ENCODE results near the gene SAXO2. TPM values are rescaled to one million over a fixed set of nuclear protein-coding genes. Genes with fewer than 3 reads are reported as not detected.
A peak's percentile ranks its signal among the peaks of the same experiment; 100 is the strongest.
"Not testable (repeated sequence)": the region's sequence is repeated elsewhere in the genome, so short reads cannot be mapped to it uniquely, and the experiment has no call there.

Gene SAXO2
- total RNA-seq, 4 donors from 2014 or later = 5.0 TPM; not detected in 3

DNA sequence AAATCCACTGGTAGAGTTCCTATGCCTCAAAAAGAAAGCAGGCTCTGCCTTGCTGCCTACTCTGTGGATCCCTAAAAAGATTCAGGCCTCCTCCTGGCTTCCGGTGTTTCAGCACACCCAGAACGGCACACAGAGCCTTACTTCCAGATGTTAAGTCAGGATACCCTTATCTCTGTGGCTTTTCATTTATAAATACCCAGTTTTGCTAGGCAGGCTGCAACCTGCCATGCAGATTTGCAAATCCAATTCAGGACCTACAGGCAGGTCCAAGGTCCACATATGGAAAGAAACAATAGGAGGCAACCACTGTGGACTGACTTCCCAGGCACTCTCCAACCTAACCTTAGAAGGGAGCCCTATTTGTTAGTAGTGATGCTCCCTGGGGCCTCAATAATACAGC lies 30.8 kb upstream of the SAXO2 start:
- Histone ChIP-seq H3K4me1 (peaks cover 0 to 7% (median 0%) of the 10 kb centered on the region in 4 donors), H3K4me3 (no peak overlapping the region), H3K36me3 (peaks cover 0 to 18% (median 0%) of the 10 kb centered on the region in 3 donors), H3K27me3 (no peaks in the 10 kb centered on the region), H3K27ac (no peak overlapping the region), H3K9me3 (no peaks in the 10 kb centered on the region)
- no peak for TF ChIP-seq POLR2A (IDR thresholded peaks at IDR 0.05)
- no peak for TF ChIP-seq CTCF (IDR thresholded peaks at IDR 0.05)
- DNase-seq = no peak

- not testable (repeated sequence) for H3K9me3 ChIP-seq, H3K4me1 ChIP-seq, H3K27me3 ChIP-seq, H3K4me3 ChIP-seq, DNase-seq, H3K27ac ChIP-seq
- H3K36me3 ChIP-seq = peaks cover 0 to 20% (median 0%) of the 10 kb centered on the region in 3 donors
These were observed 24.6 kb upstream of the SAXO2 start for GRCh38 chr15:82237944-82238534.

DNA sequence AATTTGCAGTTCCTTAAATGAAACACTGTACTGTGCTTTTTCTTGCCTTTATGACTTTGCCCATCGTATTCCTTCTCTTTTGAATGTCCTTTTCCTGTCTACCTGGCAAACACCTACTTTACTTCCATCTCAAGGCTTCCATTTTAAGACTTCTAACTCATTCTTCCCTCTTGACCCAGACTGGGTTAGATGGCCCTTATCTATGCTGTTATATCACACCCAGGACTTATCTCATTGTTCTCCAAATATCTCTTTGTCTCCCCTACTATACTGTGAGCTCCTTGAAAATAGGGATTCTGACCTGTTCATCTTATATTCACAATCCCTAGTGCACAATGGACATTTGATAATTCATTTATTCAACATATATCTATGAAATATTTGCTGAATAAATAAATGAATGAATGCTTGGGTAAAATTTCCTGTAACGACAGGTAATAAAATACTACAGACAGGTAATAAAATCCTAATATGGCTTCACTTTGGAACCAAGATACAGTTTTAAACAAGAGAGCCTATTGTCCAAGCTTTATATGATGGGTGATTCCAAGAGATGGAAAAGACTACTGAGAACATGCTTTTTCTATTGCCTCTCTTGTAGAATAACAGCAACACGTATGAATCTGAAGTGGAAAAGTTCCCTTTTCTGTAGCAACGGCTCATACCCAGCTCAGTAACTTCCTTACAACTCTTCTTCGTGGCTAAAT lies 22.8 kb upstream of the SAXO2 start:
- no peak for DNase-seq
- peaks cover 0 to 20% (median 0%) of the 10 kb centered on the region in 3 donors for H3K36me3 ChIP-seq
- H3K4me1 ChIP-seq = peaks cover 0 to 7% (median 0%) of the 10 kb centered on the region in 4 donors
- no peaks in the 10 kb centered on the region for H3K9me3 ChIP-seq
- no peak overlapping the region for H3K4me3 ChIP-seq
- no peak for TF ChIP-seq POLR2A (IDR thresholded peaks at IDR 0.05)
- TF ChIP-seq CTCF (IDR thresholded peaks at IDR 0.05) = no peak
- H3K27me3 ChIP-seq = no peaks in the 10 kb centered on the region
- H3K27ac ChIP-seq = no peak overlapping the region

DNA sequence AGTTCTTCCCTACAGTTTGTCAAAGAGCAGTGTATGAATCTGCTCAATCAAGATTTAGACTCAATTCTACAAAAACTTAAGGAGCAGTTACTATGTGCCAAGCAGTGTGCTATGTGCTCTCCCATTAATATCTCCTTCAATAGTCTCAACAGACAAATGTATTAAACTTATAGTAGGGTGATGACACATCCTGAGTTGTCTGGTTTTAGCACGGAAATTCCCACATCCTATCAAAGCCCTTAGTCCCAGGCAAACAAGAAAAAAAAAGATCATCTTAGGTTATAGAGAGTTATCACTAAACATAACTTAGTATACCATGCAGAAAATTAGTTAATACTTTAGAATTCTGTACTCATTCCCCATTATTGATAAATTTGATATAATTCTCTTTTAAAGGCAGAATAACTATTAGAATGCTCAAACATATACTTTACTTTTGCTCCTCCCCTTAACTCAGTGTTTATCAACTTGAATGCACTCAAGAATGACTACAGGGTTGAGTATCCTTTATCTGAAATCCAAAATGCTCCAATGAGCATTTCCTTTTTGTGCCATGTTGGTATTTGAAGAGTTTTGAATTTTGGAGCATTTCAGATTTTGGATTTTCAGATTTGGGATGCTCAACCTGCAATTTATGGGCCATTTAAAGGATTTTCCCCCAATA lies 20.6 kb upstream of the SAXO2 start:
- DNase-seq, H3K4me3 ChIP-seq, H3K27me3 ChIP-seq, H3K27ac ChIP-seq, H3K9me3 ChIP-seq, H3K4me1 ChIP-seq: not testable (repeated sequence)
- H3K36me3 ChIP-seq = peaks cover 0 to 17% (median 0%) of the 10 kb centered on the region in 3 donors

DNA sequence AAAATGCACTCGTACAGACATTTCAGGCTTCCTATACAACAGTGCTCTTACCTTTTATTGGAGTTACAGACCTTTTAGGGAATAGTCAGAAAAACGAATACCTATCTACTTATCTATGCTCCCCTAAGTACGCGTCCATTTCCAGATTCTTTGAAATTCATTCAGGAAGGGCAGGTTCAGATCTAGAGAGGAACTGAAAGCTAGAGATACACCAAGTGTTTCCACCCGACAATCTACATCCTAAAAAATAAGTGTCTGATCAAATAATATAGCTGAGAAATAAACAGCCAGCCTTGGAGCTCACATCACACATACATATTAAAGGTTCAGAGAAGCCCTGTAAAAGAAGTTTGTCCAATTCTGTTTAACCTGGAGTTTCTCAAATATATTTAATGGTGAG lies 19.0 kb upstream of the SAXO2 start:
- peaks cover 0 to 16% (median 0%) of the 10 kb centered on the region in 3 donors for H3K36me3 ChIP-seq
- not testable (repeated sequence) for H3K27ac ChIP-seq, H3K4me1 ChIP-seq, H3K27me3 ChIP-seq, DNase-seq, H3K4me3 ChIP-seq, H3K9me3 ChIP-seq

DNA sequence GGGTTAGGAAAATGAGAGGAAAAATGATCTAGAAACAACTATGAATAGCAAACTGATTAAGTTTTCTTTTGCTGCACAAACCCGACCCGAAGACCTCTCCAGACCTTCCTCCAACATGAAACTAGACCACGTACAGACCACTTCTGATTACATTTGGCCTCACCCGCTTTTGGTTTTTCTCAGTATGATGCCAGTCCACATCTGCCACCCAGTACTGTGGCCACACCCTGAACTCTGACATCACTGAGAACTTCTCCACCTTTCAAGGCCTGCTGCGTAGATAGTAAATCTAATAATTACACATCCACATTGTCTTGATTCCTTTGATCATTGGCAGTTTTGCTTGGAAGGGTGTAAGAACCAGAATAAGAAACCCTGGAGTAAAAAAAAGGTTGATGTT lies 16.7 kb upstream of the SAXO2 start:
- not testable (repeated sequence) for H3K4me3 ChIP-seq, H3K4me1 ChIP-seq, DNase-seq, H3K27ac ChIP-seq, H3K36me3 ChIP-seq, H3K27me3 ChIP-seq, H3K9me3 ChIP-seq

- not testable (repeated sequence) for H3K4me1 ChIP-seq, H3K9me3 ChIP-seq, DNase-seq, H3K27me3 ChIP-seq, H3K27ac ChIP-seq, H3K4me3 ChIP-seq
- peaks cover 0 to 10% (median 0%) of the 10 kb centered on the region in 3 donors for H3K36me3 ChIP-seq
These were observed 14.4 kb upstream of the SAXO2 start for GRCh38 chr15:82248261-82248660.

DNA sequence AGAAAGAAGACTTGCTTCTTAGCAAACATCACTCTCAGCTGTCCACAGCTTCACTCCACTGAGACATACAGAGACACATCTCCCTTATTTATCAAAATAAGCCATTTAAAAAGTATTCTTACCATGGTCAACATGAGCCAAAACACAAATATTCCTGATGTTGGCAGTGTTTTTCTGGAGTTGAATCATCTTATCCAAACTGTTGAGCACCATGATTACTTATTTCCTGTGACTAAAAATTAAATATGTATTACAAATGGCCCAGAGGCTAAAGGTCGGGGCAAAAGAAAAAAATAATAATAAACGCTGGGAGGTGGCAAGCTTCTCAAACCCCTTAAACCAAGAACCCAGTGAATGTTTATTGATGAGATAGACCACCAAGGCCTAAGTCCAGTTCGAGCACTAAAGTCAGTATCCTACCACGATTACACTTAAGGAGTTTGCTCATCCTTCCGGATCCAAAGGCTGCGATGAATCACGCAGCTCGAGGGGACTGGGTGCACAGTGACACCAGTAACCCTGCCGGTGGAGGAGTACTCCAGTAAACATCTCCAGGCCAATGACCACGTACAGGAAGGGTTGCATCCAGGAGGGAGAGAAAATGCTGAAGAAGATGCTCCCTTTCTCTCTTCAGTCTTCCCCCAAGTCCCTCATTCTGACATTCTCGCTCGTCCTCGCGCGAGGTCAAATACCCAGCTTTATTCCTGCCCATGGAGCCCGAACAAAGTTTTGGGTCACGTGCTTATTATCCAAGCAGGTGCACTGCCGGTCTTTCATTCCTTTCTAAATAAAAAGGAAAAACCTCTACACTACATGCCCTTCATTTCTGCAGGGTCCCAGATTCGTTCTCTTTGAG lies 824 bp upstream of the SAXO2 start:
- Histone ChIP-seq H3K36me3 (peaks cover 0 to 18% (median 0%) of the 10 kb centered on the region in 3 donors), H3K27ac (peak overlapping the region; percentile 77 to 92 (median 84)), H3K4me1 (peaks cover 0 to 25% (median 0%) of the 10 kb centered on the region in 4 donors), H3K4me3 (peak overlapping the region; percentile 76 to 94 (median 89))
- H3K9me3 ChIP-seq, H3K27me3 ChIP-seq: not testable (repeated sequence)
- TF ChIP-seq CTCF (IDR thresholded peaks at IDR 0.05) (peak in 2 of 6 experiments; percentile 1 to 8), POLR2A (IDR thresholded peaks at IDR 0.05) (peak in 1 of 2 donors; percentile 19)
- peak in 2 of 3 donors; percentile 73 to 87 for DNase-seq
